ENCODE results near the gene SV2C.
"Not testable (repeated sequence)": the region's sequence is repeated elsewhere in the genome, so short reads cannot be mapped to it uniquely, and the experiment has no call there.

Gene SV2C

GRCh38 chr5:76199336-76200318, 116.4 kb downstream of the SV2C start:
- no peak for DNase-seq

- no peak for DNase-seq
Observed at GRCh38 chr5:76202182-76202581, 119.0 kb downstream of the SV2C start.

- no peak for DNase-seq
Observed at GRCh38 chr5:76204191-76204590, 121.0 kb downstream of the SV2C start.

- DNase-seq, result peak in 1 of 56 donors; percentile 2
Observed at GRCh38 chr5:76204713-76205112, 121.5 kb downstream of the SV2C start.

- no peak for DNase-seq
Observed at GRCh38 chr5:76207120-76207519, 123.9 kb downstream of the SV2C start.

- DNase-seq, result no peak
Observed at GRCh38 chr5:76209297-76209696, 126.1 kb downstream of the SV2C start.

GRCh38 chr5:76210946-76211345, 127.8 kb downstream of the SV2C start:
- DNase-seq, result no peak

GRCh38 chr5:76213858-76214257, 130.7 kb downstream of the SV2C start:
- DNase-seq, result no peak

- DNase-seq, result no peak
Observed at GRCh38 chr5:76216748-76217147, 133.6 kb downstream of the SV2C start.

GRCh38 chr5:76219636-76220035, 136.5 kb downstream of the SV2C start:
- DNase-seq, result no peak

- no peak for DNase-seq
Observed at GRCh38 chr5:76221311-76221710, 138.1 kb downstream of the SV2C start.

GRCh38 chr5:76222318-76222717, 139.1 kb downstream of the SV2C start:
- DNase-seq, result no peak

GRCh38 chr5:76223696-76224095, 140.5 kb downstream of the SV2C start:
- no peak for DNase-seq

- DNase-seq, result no peak
Observed at GRCh38 chr5:76224898-76225297, 141.7 kb downstream of the SV2C start.

- DNase-seq, result no peak
Observed at GRCh38 chr5:76225336-76225735, 142.2 kb downstream of the SV2C start.

- no peak for DNase-seq
Observed at GRCh38 chr5:76229900-76230299, 146.7 kb downstream of the SV2C start.

- no peak for DNase-seq
Observed at GRCh38 chr5:76230711-76231285, 147.6 kb downstream of the SV2C start.

- DNase-seq, result no peak
Observed at GRCh38 chr5:76234665-76235064, 151.5 kb downstream of the SV2C start.

GRCh38 chr5:76236684-76237083, 153.5 kb downstream of the SV2C start:
- DNase-seq, result no peak

- DNase-seq, result no peak
Observed at GRCh38 chr5:76240336-76240735, 157.2 kb downstream of the SV2C start.

GRCh38 chr5:76242155-76242554, 159.0 kb downstream of the SV2C start:
- not testable (repeated sequence) for DNase-seq

GRCh38 chr5:76245590-76245989, 162.4 kb downstream of the SV2C start:
- DNase-seq, result no peak

- DNase-seq, result no peak
Observed at GRCh38 chr5:76249621-76250020, 166.4 kb downstream of the SV2C start.
